ENCODE results near the gene KRT24. TPM values are rescaled to one million over a fixed set of nuclear protein-coding genes. Genes with fewer than 3 reads are reported as not detected.
A peak's percentile ranks its signal among the peaks of the same experiment; 100 is the strongest.

The KRT24 gene
- total RNA-seq, 2 donors from 2014 or later: not detected

DNA sequence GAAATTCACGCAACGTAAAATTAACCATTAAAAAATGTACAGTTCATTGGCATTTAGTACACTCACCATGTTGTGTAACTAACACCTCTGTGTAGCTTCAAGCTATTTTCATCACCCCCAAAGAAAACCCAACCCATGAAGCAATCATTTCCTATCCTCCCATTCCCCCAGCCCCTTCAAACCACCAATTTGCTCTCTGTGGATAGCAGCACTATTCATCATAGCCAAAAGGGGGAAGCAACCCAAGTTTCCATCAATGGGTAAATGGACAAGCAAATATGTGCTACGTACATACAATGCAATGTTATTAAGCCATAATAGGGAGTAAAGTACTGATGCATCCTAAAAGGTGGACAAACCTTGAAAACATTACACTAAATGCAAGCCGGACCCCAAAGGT lies 27.6 kb downstream of the KRT24 start:
- no peak for DNase-seq (ENCODE audit: low spot score)
- TF ChIP-seq, protein P1, sequence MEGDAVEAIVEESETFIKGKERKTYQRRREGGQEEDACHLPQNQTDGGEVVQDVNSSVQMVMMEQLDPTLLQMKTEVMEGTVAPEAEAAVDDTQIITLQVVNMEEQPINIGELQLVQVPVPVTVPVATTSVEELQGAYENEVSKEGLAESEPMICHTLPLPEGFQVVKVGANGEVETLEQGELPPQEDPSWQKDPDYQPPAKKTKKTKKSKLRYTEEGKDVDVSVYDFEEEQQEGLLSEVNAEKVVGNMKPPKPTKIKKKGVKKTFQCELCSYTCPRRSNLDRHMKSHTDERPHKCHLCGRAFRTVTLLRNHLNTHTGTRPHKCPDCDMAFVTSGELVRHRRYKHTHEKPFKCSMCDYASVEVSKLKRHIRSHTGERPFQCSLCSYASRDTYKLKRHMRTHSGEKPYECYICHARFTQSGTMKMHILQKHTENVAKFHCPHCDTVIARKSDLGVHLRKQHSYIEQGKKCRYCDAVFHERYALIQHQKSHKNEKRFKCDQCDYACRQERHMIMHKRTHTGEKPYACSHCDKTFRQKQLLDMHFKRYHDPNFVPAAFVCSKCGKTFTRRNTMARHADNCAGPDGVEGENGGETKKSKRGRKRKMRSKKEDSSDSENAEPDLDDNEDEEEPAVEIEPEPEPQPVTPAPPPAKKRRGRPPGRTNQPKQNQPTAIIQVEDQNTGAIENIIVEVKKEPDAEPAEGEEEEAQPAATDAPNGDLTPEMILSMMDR (IDR thresholded peaks at IDR 0.05): no peak
- Histone ChIP-seq H3K27ac (no peak overlapping the region), H3K36me3 (no peaks in the 10 kb centered on the region), H3K27me3 (no peaks in the 10 kb centered on the region), H3K4me1 (no peaks in the 10 kb centered on the region), H3K4me3 (no peak overlapping the region), H3K9me3 (no peaks in the 10 kb centered on the region)

DNA sequence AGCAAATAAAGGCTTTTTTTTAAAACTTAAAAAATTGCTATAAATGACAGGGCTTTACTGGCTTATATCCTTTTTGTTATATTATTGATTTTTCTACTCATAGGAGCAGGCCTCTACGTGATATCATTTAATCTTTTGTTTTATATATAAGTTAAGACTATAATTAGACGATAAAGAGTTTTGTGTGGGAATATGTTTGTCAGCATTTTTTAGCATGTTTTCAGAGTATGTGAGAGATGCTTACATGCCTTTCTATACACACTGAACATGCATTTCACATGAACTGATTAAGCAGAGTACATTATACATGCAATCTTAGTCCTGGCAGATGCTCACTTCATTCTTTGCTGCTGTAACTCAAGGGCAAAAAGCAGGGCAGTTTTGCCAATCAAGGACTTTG lies 30.9 kb downstream of the KRT24 start:
- Histone ChIP-seq H3K4me1 (no peaks in the 10 kb centered on the region), H3K36me3 (no peaks in the 10 kb centered on the region), H3K4me3 (no peak overlapping the region), H3K27me3 (no peaks in the 10 kb centered on the region), H3K27ac (no peak overlapping the region), H3K9me3 (no peaks in the 10 kb centered on the region)
- DNase-seq (ENCODE audit: low spot score): no peak
- TF ChIP-seq, protein P1 (IDR thresholded peaks at IDR 0.05): no peak

DNA sequence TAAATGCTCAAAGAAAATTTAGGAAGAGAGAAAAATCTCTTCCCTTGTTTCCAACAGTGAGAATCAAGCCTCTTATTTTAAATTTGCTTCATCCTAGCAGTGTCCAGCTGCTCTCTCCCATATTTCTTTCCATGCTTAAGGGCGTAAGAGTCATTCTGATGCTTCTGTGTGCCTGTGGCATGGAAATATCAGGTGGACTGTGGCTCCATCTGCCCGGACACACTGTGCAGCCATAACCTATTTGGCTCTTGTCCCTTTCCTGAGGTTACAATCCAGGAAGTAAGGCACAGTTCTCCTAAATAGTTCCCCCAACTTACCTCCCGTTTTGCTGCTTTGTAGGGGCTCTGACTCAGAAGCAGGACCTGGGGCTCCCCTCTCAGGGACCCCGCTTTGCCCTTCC lies 32.3 kb downstream of the KRT24 start:
- Histone ChIP-seq H3K27me3 (no peaks in the 10 kb centered on the region), H3K27ac (no peak overlapping the region), H3K4me1 (no peaks in the 10 kb centered on the region), H3K4me3 (no peak overlapping the region), H3K36me3 (no peaks in the 10 kb centered on the region), H3K9me3 (no peaks in the 10 kb centered on the region)
- TF ChIP-seq, protein P1 (IDR thresholded peaks at IDR 0.05): no peak
- DNase-seq (ENCODE audit: low spot score): no peak

DNA sequence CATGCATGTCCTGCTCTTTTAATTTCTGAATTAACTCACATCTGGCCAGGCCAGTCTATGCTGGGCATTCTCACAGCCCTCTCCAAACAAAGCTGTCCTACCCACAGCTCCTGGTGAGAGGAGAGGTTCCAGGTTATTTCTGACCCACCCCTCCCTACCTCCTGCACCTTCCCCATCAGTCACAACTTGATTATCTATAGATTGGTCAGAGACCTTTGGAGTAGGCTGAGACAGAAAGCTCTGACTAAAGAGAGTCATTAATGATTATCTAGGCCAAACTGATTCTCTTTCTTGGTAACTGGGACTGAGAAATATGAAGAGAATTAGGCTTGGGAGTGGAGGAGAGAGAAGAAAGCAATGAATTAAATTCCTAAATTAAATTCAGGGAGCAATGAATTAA lies 37.2 kb downstream of the KRT24 start:
- Histone ChIP-seq H3K36me3 (no peaks in the 10 kb centered on the region), H3K4me3 (no peak overlapping the region), H3K4me1 (peaks cover 0 to 7% of the 10 kb centered on the region in 2 donors), H3K9me3 (no peaks in the 10 kb centered on the region), H3K27ac (no peak overlapping the region), H3K27me3 (no peaks in the 10 kb centered on the region)
- TF ChIP-seq, protein P1 (IDR thresholded peaks at IDR 0.05): no peak
- DNase-seq (ENCODE audit: low spot score): no peak

DNA sequence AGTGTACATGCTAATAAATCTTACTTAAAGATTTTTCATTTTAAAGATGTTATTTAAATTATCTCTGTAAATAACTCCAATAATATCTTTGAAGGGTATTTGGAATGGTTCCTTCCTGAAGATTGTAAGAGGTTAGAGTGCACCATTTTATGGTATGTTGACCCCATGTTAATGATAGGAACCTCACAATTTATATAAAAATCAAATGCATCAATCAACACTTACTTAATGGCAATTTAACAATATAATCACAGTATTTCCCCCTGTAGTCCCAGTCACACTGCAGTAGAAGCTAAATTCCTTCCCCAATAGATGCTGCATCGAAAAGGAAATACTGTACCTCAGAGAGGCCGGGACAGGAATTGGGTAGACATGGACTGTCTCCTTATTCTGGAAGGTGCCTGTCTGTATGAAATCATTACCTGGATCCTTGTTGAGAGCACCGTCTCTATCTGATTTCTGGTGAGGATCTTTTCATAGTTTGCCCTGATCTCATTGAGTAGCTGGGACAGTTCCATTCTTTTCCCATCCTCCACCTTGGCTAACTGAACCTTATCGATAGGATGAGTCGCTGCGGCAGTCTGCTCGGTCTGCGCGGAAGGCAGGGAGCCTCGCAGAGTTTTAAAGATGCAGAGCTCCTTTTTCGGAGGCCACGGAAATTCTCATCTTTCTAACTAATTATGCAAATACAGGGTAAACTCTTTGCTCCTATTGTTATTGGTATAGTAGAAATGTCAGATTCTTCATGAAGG lies 38.8 kb downstream of the KRT24 start, which contains the start of gene KRT222:
KRT222 (minus strand) TSS at position 596 of the 752 bp plus-strand sequence; CDS start at position 518, 78 bp downstream.
- H3K27ac ChIP-seq: no peak within 1 kb of the TSS
- TF ChIP-seq, protein P1 (IDR thresholded peaks at IDR 0.05): no peak
- DNase-seq (ENCODE audit: low spot score): no peak
- peaks cover 0 to 7% of the 10 kb centered on the region in 2 donors for H3K4me1 ChIP-seq
- no peaks in the 10 kb centered on the region for H3K27me3 ChIP-seq
- no peaks in the 10 kb centered on the region for H3K9me3 ChIP-seq
- H3K36me3 ChIP-seq: no peaks in the 10 kb centered on the region
- peak within 1 kb of the TSS in 1 of 2 donors; percentile 18 for H3K4me3 ChIP-seq

DNA sequence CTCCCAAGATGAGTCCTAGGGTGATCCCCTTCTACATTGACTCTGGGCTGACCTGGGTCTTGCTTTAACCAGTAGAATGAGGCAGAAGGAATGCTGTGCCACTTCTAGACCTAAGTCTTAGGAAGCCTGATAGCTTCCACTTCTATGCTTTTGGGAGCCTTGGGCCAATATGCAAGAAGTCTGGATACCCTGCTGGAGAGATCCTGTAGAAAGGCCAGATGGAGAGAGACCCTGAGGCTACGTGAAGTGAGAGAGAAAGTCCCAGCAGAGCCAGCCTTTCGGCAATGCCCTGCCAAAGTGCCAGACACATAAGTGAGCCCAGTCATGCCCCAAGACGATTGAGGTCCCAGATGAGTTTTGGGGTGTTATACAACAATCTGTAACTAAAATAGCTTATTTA lies 40.3 kb downstream of the KRT24 start:
- no peak for DNase-seq (ENCODE audit: low spot score)
- H3K9me3 ChIP-seq: no peaks in the 10 kb centered on the region
- H3K27me3 ChIP-seq: no peaks in the 10 kb centered on the region
- TF ChIP-seq, protein P1 (IDR thresholded peaks at IDR 0.05): no peak
- H3K4me3 ChIP-seq: no peak overlapping the region
- no peak overlapping the region for H3K27ac ChIP-seq
- peaks cover 0 to 7% of the 10 kb centered on the region in 2 donors for H3K4me1 ChIP-seq
- no peaks in the 10 kb centered on the region for H3K36me3 ChIP-seq
